ENCODE data around the gene GPC3. TPM values are rescaled to one million over a fixed set of nuclear protein-coding genes. Genes with fewer than 3 reads are reported as not detected.

GPC3 gene
- total and polyA plus RNA-seq, 2 experiments from 2014 or later: 171 to 323 TPM

GRCh38 chrX:133913009-133913408 is 72.4 kb downstream of the GPC3 start:
- H3K4me3 ChIP-seq: no peak overlapping the region
- TF ChIP-seq CTCF (IDR thresholded peaks at IDR 0.05; ENCODE audit: low read depth, low read length): no peak
- H3K27me3 ChIP-seq: no peaks in the 10 kb centered on the region
- DNase-seq (ENCODE audit: low read depth in 1 of 2, low spot score in 1 of 2): no peak
- no peaks in the 10 kb centered on the region for H3K9me3 ChIP-seq (ENCODE audit: low read depth)
- no peaks in the 10 kb centered on the region for H3K36me3 ChIP-seq
- peak overlapping the region; percentile 74 for H3K27ac ChIP-seq
- peaks cover 31% of the 10 kb centered on the region for H3K4me1 ChIP-seq (ENCODE audit: low read depth)

- Histone ChIP-seq H3K4me1 (ENCODE audit: low read depth) (peaks cover 31% of the 10 kb centered on the region), H3K27ac (no peak overlapping the region), H3K4me3 (no peak overlapping the region), H3K36me3 (no peaks in the 10 kb centered on the region), H3K27me3 (no peaks in the 10 kb centered on the region), H3K9me3 (ENCODE audit: low read depth) (no peaks in the 10 kb centered on the region)
- no peak for TF ChIP-seq CTCF (IDR thresholded peaks at IDR 0.05; ENCODE audit: low read depth, low read length)
- DNase-seq (ENCODE audit: low read depth in 1 of 2, low spot score in 1 of 2): no peak
Measured at GRCh38 chrX:133911825-133912495, 73.4 kb downstream of the GPC3 start.

GRCh38 chrX:133910539-133910938 is 74.9 kb downstream of the GPC3 start:
- H3K9me3 ChIP-seq (ENCODE audit: low read depth): no peaks in the 10 kb centered on the region
- no peaks in the 10 kb centered on the region for H3K27me3 ChIP-seq
- no peak overlapping the region for H3K4me3 ChIP-seq
- TF ChIP-seq CTCF (IDR thresholded peaks at IDR 0.05; ENCODE audit: low read depth, low read length): no peak
- DNase-seq (ENCODE audit: low read depth in 1 of 2, low spot score in 1 of 2): no peak
- peaks cover 31% of the 10 kb centered on the region for H3K4me1 ChIP-seq (ENCODE audit: low read depth)
- no peaks in the 10 kb centered on the region for H3K36me3 ChIP-seq
- no peak overlapping the region for H3K27ac ChIP-seq

GRCh38 chrX:133909888-133910287 is 75.5 kb downstream of the GPC3 start:
- Histone ChIP-seq H3K4me3 (no peak overlapping the region), H3K36me3 (no peaks in the 10 kb centered on the region), H3K27me3 (no peaks in the 10 kb centered on the region), H3K9me3 (ENCODE audit: low read depth) (no peaks in the 10 kb centered on the region), H3K27ac (no peak overlapping the region), H3K4me1 (ENCODE audit: low read depth) (peaks cover 31% of the 10 kb centered on the region)
- no peak for DNase-seq (ENCODE audit: low read depth in 1 of 2, low spot score in 1 of 2)
- no peak for TF ChIP-seq CTCF (IDR thresholded peaks at IDR 0.05; ENCODE audit: low read depth, low read length)

- no peaks in the 10 kb centered on the region for H3K9me3 ChIP-seq (ENCODE audit: low read depth)
- TF ChIP-seq CTCF (IDR thresholded peaks at IDR 0.05; ENCODE audit: low read depth, low read length): no peak
- no peak overlapping the region for H3K27ac ChIP-seq
- peaks cover 20% of the 10 kb centered on the region for H3K4me1 ChIP-seq (ENCODE audit: low read depth)
- no peak overlapping the region for H3K4me3 ChIP-seq
- no peaks in the 10 kb centered on the region for H3K36me3 ChIP-seq
- DNase-seq (ENCODE audit: low read depth in 1 of 2, low spot score in 1 of 2): no peak
- H3K27me3 ChIP-seq: no peaks in the 10 kb centered on the region
Measured at GRCh38 chrX:133908223-133908955, 77.0 kb downstream of the GPC3 start.
